KMS-11 (cell line): ENCODE data around the gene RIOK2.

Source experiments
- H2AFZ ChIP-seq: fragments of 200-600 bp; sonication (generic); 2 replicates; pipeline ENCODE4 v1.6.1; 2016; ENCODE audit warnings: antibody characterized with exemption, mixed run types, low read depth
- H3K27ac ChIP-seq: fragments of 200-600 bp; sonication (generic); 2 replicates; pipeline ENCODE4 v1.6.1; 2016; ENCODE audit warnings: mild to moderate bottlenecking, mixed run types
- H3K27me3 ChIP-seq: fragments of 200-600 bp; sonication (generic); 2 replicates; pipeline ENCODE4 v1.6.1; 2017; ENCODE audit warnings: mild to moderate bottlenecking, low read depth, mixed run types, moderate library complexity; ENCODE audit not compliant: insufficient read depth
- H3K36me3 ChIP-seq: fragments of 200-600 bp; sonication (generic); 2 replicates; pipeline ENCODE4 v1.6.1; 2017; ENCODE audit warnings: mild to moderate bottlenecking, mixed run types; ENCODE audit not compliant: insufficient read depth
- H3K4me1 ChIP-seq: fragments of 200-600 bp; sonication (generic); 2 replicates; pipeline ENCODE4 v1.6.1; 2016; ENCODE audit warnings: mild to moderate bottlenecking, low read depth, mixed run types; ENCODE audit not compliant: poor library complexity, severe bottlenecking
- H3K4me2 ChIP-seq: fragments of 200-600 bp; sonication (generic); 2 replicates; pipeline ENCODE4 v1.7.0; 2016; ENCODE audit warnings: mild to moderate bottlenecking, mixed run types
- H3K4me3 ChIP-seq: fragments of 200-600 bp; sonication (generic); IDR thresholded peaks from 2 replicates; pipeline ENCODE4 v1.6.1; 2017; ENCODE audit warnings: low read depth, low read length, mixed read lengths; ENCODE audit not compliant: insufficient read depth
- H3K79me2 ChIP-seq: fragments of 200-600 bp; sonication (generic); 2 replicates; pipeline ENCODE4 v1.6.1; 2016; ENCODE audit warnings: low read depth, mixed run types; ENCODE audit not compliant: insufficient read depth
- H3K9ac ChIP-seq: fragments of 200-600 bp; sonication (generic); 2 replicates; pipeline ENCODE4 v1.6.1; 2016; ENCODE audit warnings: mild to moderate bottlenecking, mixed run types
- H4K20me1 ChIP-seq: fragments of 200-600 bp; sonication (generic); 2 replicates; pipeline ENCODE4 v1.6.1; 2016; ENCODE audit warnings: mild to moderate bottlenecking, mixed run types; ENCODE audit not compliant: insufficient read depth
- CTCF ChIP-seq: fragments of 200-600 bp; sonication (generic); conservative IDR thresholded peaks from 2 replicates; pipeline ENCODE4 v1.6.1; 2017; ENCODE audit warnings: low read depth, mild to moderate bottlenecking, antibody characterized with exemption, low read length, moderate library complexity, mixed read lengths

The RIOK2 gene

GRCh38 chr5:97225222-97225621, 42.2 kb upstream of the RIOK2 start:
- Histone ChIP-seq H4K20me1 (no peaks in the 10 kb centered on the region), H3K36me3 (no peaks in the 10 kb centered on the region), H3K9ac (no peak overlapping the region), H3K79me2 (no peaks in the 10 kb centered on the region), H3K4me1 (no peaks in the 10 kb centered on the region), H3K27me3 (no peaks in the 10 kb centered on the region), H2AFZ (no peak overlapping the region), H3K27ac (no peak overlapping the region), H3K4me2 (no peak overlapping the region), H3K4me3 (no peak overlapping the region)
- TF ChIP-seq CTCF, result no peak

- H3K36me3 ChIP-seq, result no peaks in the 10 kb centered on the region
- no peaks in the 10 kb centered on the region for H4K20me1 ChIP-seq
- H3K9ac ChIP-seq, result no peak overlapping the region
- H3K4me2 ChIP-seq, result no peak overlapping the region
- no peak overlapping the region for H3K27ac ChIP-seq
- no peaks in the 10 kb centered on the region for H3K27me3 ChIP-seq
- H3K4me1 ChIP-seq, result no peaks in the 10 kb centered on the region
- H2AFZ ChIP-seq, result no peak overlapping the region
- TF ChIP-seq CTCF, result no peak
- no peaks in the 10 kb centered on the region for H3K79me2 ChIP-seq
- no peak overlapping the region for H3K4me3 ChIP-seq
These were observed 41.2 kb upstream of the RIOK2 start for GRCh38 chr5:97224112-97224750.

GRCh38 chr5:97223596-97223995, 40.5 kb upstream of the RIOK2 start:
- H2AFZ ChIP-seq, result no peak overlapping the region
- H3K9ac ChIP-seq, result no peak overlapping the region
- TF ChIP-seq CTCF, result no peak
- H3K4me1 ChIP-seq, result no peaks in the 10 kb centered on the region
- no peaks in the 10 kb centered on the region for H3K79me2 ChIP-seq
- H4K20me1 ChIP-seq, result no peaks in the 10 kb centered on the region
- H3K27me3 ChIP-seq, result no peaks in the 10 kb centered on the region
- no peak overlapping the region for H3K27ac ChIP-seq
- H3K36me3 ChIP-seq, result no peaks in the 10 kb centered on the region
- H3K4me3 ChIP-seq, result no peak overlapping the region
- H3K4me2 ChIP-seq, result no peak overlapping the region

- Histone ChIP-seq H3K79me2 (no peaks in the 10 kb centered on the region), H3K36me3 (no peaks in the 10 kb centered on the region), H2AFZ (no peak overlapping the region), H3K4me2 (no peak overlapping the region), H3K9ac (no peak overlapping the region), H3K4me1 (no peaks in the 10 kb centered on the region), H3K4me3 (no peak overlapping the region), H3K27me3 (no peaks in the 10 kb centered on the region), H3K27ac (no peak overlapping the region), H4K20me1 (no peaks in the 10 kb centered on the region)
- no peak for TF ChIP-seq CTCF
These were observed 26.3 kb upstream of the RIOK2 start for GRCh38 chr5:97209343-97209742.
